ENCODE data around the gene TRIM66. TPM values are rescaled to one million over a fixed set of nuclear protein-coding genes. Genes with fewer than 3 reads are reported as not detected.

TRIM66 gene
- total RNA-seq, 2 experiments from 2014 or later, result 28.1 to 28.2 TPM

DNA sequence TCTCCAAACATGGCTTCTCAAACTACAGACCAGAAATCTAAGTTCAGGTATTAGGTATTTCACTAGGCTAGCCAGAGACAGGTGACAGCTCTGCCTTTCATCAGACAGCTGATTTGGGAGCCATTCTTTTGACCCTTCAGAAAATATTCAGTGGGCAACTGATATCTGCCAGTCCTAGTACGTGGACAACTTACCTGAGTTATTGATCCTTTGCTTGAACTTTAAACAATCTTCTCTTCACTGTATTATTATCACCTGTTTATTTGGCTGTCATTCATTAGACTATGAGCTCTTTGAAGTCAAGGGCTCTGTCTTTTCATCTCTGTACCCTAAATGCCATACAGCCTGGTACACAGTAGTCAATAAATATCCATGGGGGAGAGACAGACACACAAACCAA lies 17.2 kb downstream of the TRIM66 start:
- H3K9me3 Mint-ChIP-seq (ENCODE audit: insufficient read depth), result no peaks in the 10 kb centered on the region
- H3K4me3 Mint-ChIP-seq, result no peak overlapping the region
- ATAC-seq, result no peak
- DNase-seq, result no peak
- no peak overlapping the region for H3K27ac Mint-ChIP-seq
- no peaks in the 10 kb centered on the region for H3K27me3 Mint-ChIP-seq (ENCODE audit: low read depth)
- H3K4me1 Mint-ChIP-seq (ENCODE audit: low read depth), result no peaks in the 10 kb centered on the region
- peaks cover 13% of the 10 kb centered on the region for H3K36me3 Mint-ChIP-seq (ENCODE audit: low read depth)
- CTCF ChIA-PET, result no interaction called here
- POLR2A ChIA-PET, result no interaction called here

DNA sequence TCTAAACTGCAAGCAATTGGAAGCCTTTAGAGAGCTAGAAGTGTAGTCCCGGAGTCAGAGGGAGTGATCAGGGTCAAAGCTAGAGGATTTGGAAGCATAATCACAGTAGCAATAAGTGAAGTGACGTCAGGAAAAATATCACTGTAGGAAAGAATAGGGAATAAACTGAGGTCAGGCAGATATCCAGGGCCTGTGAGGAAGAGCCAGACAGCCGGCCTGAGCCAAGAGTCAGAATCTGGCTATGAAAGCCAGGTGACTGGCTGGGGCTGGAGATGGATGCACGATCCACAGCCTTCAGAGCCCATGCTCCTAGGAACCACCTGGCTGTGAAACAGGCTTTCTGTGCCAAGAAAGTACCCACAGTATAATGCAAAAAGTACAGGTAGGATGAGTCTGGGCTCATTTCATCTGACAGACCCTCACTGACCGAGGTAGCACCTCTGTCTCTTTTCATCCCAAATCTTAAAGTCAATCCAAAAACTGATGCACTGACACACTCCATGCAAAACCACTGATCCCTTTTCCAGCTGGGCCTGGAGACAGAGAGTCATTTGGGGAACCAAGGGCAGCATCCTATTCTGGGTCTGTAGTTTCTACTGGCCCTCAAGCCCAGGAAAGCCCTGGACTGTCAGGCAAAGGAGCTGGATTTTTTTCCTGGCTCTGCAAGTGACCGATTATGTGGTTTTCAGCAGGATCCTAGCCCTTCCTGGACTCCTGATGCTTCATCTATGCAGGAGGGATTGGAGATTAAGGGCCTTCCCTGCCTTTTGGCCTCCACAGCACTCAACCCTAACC lies 21.3 kb downstream of the TRIM66 start:
- Mint-ChIP-seq H3K27me3 (ENCODE audit: low read depth) (no peaks in the 10 kb centered on the region), H3K27ac (no peak overlapping the region), H3K4me3 (no peak overlapping the region), H3K36me3 (ENCODE audit: low read depth) (peaks cover 3% of the 10 kb centered on the region), H3K9me3 (ENCODE audit: insufficient read depth) (no peaks in the 10 kb centered on the region), H3K4me1 (ENCODE audit: low read depth) (no peaks in the 10 kb centered on the region)
- ATAC-seq, result no peak
- ChIA-PET CTCF (no interaction called here), POLR2A (interaction anchor here (2.6 kb wide), 1 partner anchor 21 kb away, joined by 13 read pairs; the partner anchor contains the start of genes RPL27A and TRIM66)
- no peak for DNase-seq

DNA sequence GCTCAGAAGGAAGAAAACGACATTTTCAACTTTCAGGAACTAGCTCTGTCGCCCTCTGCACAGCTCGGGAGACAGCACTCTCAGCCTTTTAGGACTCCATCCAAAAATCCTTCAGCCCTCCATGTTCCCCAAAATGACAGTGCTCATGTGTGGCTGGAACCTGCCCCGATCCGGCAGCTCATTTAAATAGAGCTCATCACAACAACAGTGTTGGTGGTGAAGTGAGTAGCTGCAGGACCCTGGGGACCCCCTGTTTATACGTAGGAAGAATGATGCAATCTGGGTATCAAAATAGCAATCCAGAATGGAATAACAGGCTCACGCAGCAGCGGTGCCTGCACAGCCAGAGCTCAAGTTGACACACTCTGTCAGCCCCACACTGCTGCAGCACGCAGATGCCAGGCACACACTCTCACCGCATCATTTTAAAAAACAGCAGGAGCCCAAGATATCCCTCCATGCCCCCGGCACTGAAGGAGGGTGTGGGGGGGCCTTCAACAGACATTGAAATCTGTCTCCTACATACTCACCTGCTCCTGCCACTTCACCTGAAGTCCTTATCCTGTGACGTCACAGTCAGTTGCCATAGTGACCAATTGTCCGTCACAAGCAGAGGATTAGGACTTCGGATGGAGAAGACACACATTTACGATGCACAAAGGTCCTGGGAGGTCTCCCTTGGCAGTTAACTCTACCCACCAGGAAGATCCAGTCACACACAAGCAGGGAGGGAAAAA lies 24.0 kb downstream of the TRIM66 start:
- ATAC-seq (no peak), DNase-seq (no peak)
- no peak overlapping the region for H3K4me3 Mint-ChIP-seq
- peaks cover 1% of the 10 kb centered on the region for H3K4me1 Mint-ChIP-seq (ENCODE audit: low read depth)
- ChIA-PET CTCF (no interaction called here), POLR2A (no interaction called here)
- H3K36me3 Mint-ChIP-seq (ENCODE audit: low read depth), result peaks cover 8% of the 10 kb centered on the region
- no peaks in the 10 kb centered on the region for H3K27me3 Mint-ChIP-seq (ENCODE audit: low read depth)
- no peak overlapping the region for H3K27ac Mint-ChIP-seq
- no peaks in the 10 kb centered on the region for H3K9me3 Mint-ChIP-seq (ENCODE audit: insufficient read depth)

DNA sequence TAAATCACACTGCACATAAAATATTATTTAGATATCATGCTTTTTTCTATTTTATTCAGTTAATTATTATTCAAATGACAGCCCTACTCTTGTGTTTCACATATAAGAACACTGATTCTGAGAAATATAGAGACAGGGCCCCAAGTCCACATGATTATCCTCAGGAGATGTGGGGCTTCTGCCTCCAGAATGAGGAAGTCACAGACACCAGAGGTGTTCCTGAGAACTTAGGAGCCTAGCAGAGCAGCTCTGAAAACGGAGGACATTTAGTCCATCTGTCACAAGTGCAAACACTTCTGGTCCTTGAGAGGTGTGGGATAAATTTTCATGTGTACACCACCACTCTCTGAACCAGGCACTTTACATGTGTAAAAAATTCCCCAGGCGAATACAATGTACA lies 26.2 kb downstream of the TRIM66 start:
- no peaks in the 10 kb centered on the region for H3K9me3 Mint-ChIP-seq (ENCODE audit: insufficient read depth)
- no peak for ATAC-seq
- ChIA-PET CTCF (no interaction called here), POLR2A (interaction anchor here (1.7 kb wide), 1 partner anchor 26 kb away, joined by 6 read pairs; the partner anchor contains the start of genes RPL27A and TRIM66)
- H3K4me3 Mint-ChIP-seq, result no peak overlapping the region
- peaks cover 1% of the 10 kb centered on the region for H3K4me1 Mint-ChIP-seq (ENCODE audit: low read depth)
- DNase-seq, result no peak
- H3K36me3 Mint-ChIP-seq (ENCODE audit: low read depth), result peaks cover 8% of the 10 kb centered on the region
- no peak overlapping the region for H3K27ac Mint-ChIP-seq
- H3K27me3 Mint-ChIP-seq (ENCODE audit: low read depth), result no peaks in the 10 kb centered on the region

DNA sequence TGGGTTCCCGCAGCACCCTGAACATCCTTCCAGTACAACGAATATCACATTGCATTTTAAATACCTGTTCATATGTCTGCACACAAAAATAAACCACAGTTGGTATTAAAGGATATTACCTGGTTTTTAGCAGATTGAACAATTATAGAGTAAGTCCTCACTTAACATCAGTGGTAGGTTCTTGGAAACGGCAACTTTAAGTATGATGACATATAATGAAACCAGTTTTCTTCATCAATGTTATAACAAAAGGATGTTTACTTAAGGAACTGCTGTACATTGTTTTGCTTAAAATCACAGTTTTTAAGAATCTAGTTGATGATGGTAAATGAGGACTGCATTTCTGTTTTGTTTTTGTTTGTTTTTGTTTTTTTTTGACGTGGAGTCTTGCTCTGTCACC lies 28.0 kb downstream of the TRIM66 start:
- CTCF ChIA-PET, result no interaction called here
- Mint-ChIP-seq H3K4me3 (no peak overlapping the region), H3K36me3 (ENCODE audit: low read depth) (peaks cover 10% of the 10 kb centered on the region), H3K27me3 (ENCODE audit: low read depth) (no peaks in the 10 kb centered on the region), H3K27ac (peak overlapping the region; percentile 11), H3K9me3 (ENCODE audit: insufficient read depth) (no peaks in the 10 kb centered on the region), H3K4me1 (ENCODE audit: low read depth) (peaks cover 1% of the 10 kb centered on the region)
- DNase-seq (no peak), ATAC-seq (no peak)
- POLR2A ChIA-PET, result no interaction called here

DNA sequence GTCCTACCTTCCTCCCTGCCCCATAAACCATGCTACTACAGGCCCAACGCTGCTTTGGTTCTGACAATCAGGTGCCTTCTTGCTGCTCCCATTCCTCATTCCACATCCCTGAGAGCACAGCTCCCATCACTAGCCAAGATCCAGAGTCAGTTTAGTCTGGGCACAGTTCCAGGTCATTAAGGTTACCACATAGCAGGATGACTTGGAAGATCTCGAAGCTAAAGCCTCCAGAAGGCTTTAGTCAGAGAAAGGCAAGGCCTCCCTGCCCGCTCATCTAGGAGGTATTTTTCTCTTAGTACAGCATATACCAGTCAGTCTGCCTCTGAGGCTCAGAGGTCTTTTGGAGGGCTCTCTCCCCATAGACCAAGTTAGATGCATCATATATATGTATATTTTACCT lies 30.3 kb downstream of the TRIM66 start:
- ChIA-PET POLR2A (interaction anchor here (1.6 kb wide), 1 partner anchor 30 kb away, joined by 4 read pairs; the partner anchor contains the start of gene TRIM66), CTCF (interaction anchor here (1.0 kb wide), 1 partner anchor 311 kb away, joined by 3 read pairs; no protein-coding TSS in a partner anchor)
- Mint-ChIP-seq H3K4me3 (no peak overlapping the region), H3K27me3 (ENCODE audit: low read depth) (no peaks in the 10 kb centered on the region), H3K9me3 (ENCODE audit: insufficient read depth) (no peaks in the 10 kb centered on the region), H3K4me1 (ENCODE audit: low read depth) (peaks cover 11% of the 10 kb centered on the region), H3K27ac (no peak overlapping the region), H3K36me3 (ENCODE audit: low read depth) (peaks cover 23% of the 10 kb centered on the region)
- DNase-seq (no peak), ATAC-seq (no peak)

DNA sequence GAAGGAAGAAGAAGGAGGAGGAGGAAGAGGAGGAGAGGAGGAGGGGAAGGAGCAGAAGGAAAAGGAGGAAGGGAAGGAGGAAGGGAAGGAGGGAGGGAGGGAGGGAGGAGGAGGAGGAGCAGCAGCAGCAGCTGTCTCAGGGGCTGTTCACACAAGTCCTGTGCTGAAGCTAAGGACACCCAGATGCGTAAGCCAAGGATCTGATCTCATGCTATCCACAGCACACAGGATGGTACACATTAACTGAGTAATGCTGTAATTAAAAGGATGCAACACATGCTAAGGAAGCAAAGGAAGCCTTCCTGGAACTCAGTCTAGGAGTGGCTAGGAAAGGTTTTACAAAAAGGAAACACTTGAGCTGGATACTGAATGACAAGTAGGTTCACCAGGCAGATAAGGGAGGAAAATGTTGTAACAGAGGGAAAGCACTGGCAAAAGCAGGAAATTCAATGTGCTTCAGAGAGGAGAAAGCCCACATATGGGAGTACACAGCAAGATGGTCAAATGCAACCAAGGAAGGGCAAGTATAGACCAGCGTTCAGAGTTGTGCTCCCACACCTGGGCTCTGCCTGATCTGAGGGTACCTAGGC lies 32.0 kb downstream of the TRIM66 start:
- POLR2A ChIA-PET, result no interaction called here
- H3K9me3 Mint-ChIP-seq (ENCODE audit: insufficient read depth), result no peaks in the 10 kb centered on the region

DNA sequence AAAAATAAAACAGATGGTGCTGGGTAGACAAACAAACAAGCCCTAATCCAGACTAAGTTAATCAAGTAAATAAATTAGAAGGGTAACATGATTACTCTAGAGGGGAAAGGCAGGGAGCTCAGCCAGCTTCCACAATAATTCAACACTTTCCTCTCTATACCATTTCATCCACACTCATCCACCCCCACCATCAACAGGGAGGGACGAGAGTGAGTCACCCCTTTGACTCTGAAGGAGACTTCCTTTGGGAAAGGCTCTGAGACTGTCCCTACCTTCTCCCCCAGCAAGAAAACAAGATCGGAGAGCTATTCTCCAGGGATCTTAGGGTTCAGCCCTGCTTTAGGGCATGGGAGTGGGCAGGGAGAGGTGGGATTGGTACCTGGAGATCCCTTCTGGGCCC lies 33.1 kb downstream of the TRIM66 start:
- Mint-ChIP-seq H3K27ac (no peak overlapping the region), H3K36me3 (ENCODE audit: low read depth) (peaks cover 25% of the 10 kb centered on the region), H3K9me3 (ENCODE audit: insufficient read depth) (no peaks in the 10 kb centered on the region), H3K27me3 (ENCODE audit: low read depth) (no peaks in the 10 kb centered on the region), H3K4me3 (no peak overlapping the region), H3K4me1 (ENCODE audit: low read depth) (peaks cover 10% of the 10 kb centered on the region)
- CTCF ChIA-PET, result no interaction called here
- ATAC-seq (no peak), DNase-seq (no peak)
- POLR2A ChIA-PET, result no interaction called here

More for the DNA sequence above, 32.0 kb downstream of the TRIM66 start:
- ATAC-seq (no peak), DNase-seq (no peak)
- Mint-ChIP-seq H3K27me3 (ENCODE audit: low read depth) (no peaks in the 10 kb centered on the region), H3K4me1 (ENCODE audit: low read depth) (peaks cover 10% of the 10 kb centered on the region), H3K36me3 (ENCODE audit: low read depth) (peaks cover 26% of the 10 kb centered on the region), H3K27ac (no peak overlapping the region), H3K4me3 (no peak overlapping the region)
- CTCF ChIA-PET, result no interaction called here

DNA sequence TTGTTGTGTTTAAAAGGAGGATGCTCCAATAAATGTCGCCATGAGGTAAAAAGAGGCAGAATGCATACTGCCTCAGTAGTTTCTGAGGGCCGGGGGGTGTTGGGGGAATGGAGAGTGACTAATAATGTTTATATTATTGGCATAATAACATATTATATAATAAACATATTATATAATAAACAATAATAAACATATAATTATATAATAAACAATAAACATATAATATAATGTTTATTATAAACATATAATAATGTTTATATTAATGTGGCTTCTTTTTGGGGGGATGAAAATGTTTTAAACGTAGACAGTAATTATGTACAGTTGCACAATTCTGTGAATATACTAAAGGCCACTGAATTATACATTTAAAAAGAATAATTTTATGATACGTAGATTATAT lies 35.6 kb downstream of the TRIM66 start:
- peaks cover 10% of the 10 kb centered on the region for H3K4me1 Mint-ChIP-seq (ENCODE audit: low read depth)
- no peak overlapping the region for H3K27ac Mint-ChIP-seq
- POLR2A ChIA-PET, result no interaction called here
- no peak for ATAC-seq
- H3K36me3 Mint-ChIP-seq (ENCODE audit: low read depth), result peaks cover 29% of the 10 kb centered on the region
- H3K4me3 Mint-ChIP-seq, result no peak overlapping the region
- no peak for DNase-seq
- CTCF ChIA-PET, result interaction anchor here (0.7 kb wide), 1 partner anchor 17 kb away, joined by 3 read pairs; no protein-coding TSS in a partner anchor
- no peaks in the 10 kb centered on the region for H3K27me3 Mint-ChIP-seq (ENCODE audit: low read depth)
- H3K9me3 Mint-ChIP-seq (ENCODE audit: insufficient read depth), result no peaks in the 10 kb centered on the region

DNA sequence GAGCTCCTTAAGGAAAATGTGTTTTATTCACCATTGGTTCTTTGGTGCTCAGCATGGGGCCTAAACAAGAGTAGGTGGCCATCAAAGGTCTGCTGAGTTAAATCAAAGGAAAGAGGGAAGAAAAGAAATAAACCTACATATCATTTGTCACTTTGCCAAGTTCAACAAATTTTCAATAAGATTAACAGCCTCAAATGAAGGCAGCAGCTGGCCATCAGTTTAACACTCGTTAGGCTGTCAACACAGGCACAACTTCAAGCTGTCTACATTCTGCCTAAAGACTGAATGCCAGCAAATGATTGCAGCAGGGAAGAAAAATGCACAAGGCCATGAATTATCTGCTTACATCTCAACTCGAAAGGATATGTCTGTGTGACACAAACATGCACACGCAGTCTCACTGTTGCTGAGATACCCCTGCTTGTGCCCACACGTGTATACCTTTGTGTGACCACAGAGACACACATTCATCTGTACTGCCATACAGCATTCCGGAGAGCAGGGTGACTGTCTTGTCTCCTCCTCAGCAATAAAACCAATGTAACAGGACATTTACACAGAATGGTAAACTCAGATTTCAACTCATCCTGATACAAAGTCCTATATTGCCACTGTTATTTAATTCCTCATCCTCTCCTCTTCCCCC lies 40.1 kb downstream of the TRIM66 start:
- POLR2A ChIA-PET, result no interaction called here
- no peaks in the 10 kb centered on the region for H3K9me3 Mint-ChIP-seq (ENCODE audit: insufficient read depth)
- H3K27me3 Mint-ChIP-seq (ENCODE audit: low read depth), result no peaks in the 10 kb centered on the region
- ATAC-seq (no peak), DNase-seq (no peak)
- peaks cover 37% of the 10 kb centered on the region for H3K36me3 Mint-ChIP-seq (ENCODE audit: low read depth)
- peaks cover 8% of the 10 kb centered on the region for H3K4me1 Mint-ChIP-seq (ENCODE audit: low read depth)
- CTCF ChIA-PET, result no interaction called here
- no peak overlapping the region for H3K4me3 Mint-ChIP-seq
- no peak overlapping the region for H3K27ac Mint-ChIP-seq

DNA sequence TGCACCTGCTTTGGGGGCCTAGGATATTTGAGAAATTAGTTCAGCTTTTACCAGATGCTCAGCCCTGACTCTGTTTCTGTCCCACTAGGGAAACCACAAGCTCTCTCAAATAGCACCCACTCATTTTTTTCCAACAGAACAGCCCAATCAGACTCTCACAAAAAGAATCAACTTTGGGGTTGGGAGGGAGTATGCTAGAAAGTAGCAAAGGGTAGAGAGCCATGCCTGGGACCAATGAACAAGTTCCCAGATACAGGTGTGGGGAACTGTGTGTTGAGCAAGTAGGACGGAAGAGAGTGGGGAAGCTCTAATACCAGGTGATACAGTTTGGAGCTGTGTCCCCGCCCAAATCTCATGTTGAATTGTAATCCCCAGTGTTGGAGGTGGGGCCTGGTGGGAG lies 41.1 kb downstream of the TRIM66 start:
- H3K27me3 Mint-ChIP-seq (ENCODE audit: low read depth), result no peaks in the 10 kb centered on the region
- ChIA-PET POLR2A (no interaction called here), CTCF (no interaction called here)
- no peak for DNase-seq
- peaks cover 6% of the 10 kb centered on the region for H3K4me1 Mint-ChIP-seq (ENCODE audit: low read depth)
- H3K4me3 Mint-ChIP-seq, result no peak overlapping the region
- H3K9me3 Mint-ChIP-seq (ENCODE audit: insufficient read depth), result no peaks in the 10 kb centered on the region
- H3K36me3 Mint-ChIP-seq (ENCODE audit: low read depth), result peaks cover 39% of the 10 kb centered on the region
- H3K27ac Mint-ChIP-seq, result no peak overlapping the region
- no peak for ATAC-seq

All from activated CD8-positive, alpha-beta T cell treated with anti-CD3 and anti-CD28 coated beads, Interleukin-2, amount 10 ng/mL, durations not matched to agents 7 days and 5 days (primary cell).